Smooth muscle cell (in vitro differentiated cells): ENCODE results near the gene BCAR1. TPM values are rescaled to one million over a fixed set of nuclear protein-coding genes. Genes with fewer than 3 reads are reported as not detected.

Experiments
- DNase-seq: peaks from one replicate; lab custom pipeline; 2025; ENCODE audit not compliant: unreplicated experiment; lab: John Stamatoyannopoulos, UW
- H2AFZ ChIP-seq: fragments of 200-600 bp; sonication (generic); 2 replicates; pipeline ENCODE4 v1.6.0; 2016; ENCODE audit warnings: antibody characterized with exemption, low read depth, mild to moderate bottlenecking
- H3F3A ChIP-seq: fragments of 200-600 bp; sonication (generic); 2 replicates; pipeline ENCODE4 v1.6.0; 2017; ENCODE audit warnings: antibody characterized with exemption, low read depth
- H3K27ac ChIP-seq: fragments of 200-600 bp; sonication (generic); 2 replicates; pipeline ENCODE4 v1.5.1; 2016; ENCODE audit warnings: low read depth, mild to moderate bottlenecking
- H3K27me3 ChIP-seq: fragments of 200-600 bp; sonication (generic); 2 replicates; pipeline ENCODE4 v1.6.1; 2016; ENCODE audit warnings: low read depth, mild to moderate bottlenecking
- H3K36me3 ChIP-seq: fragments of 200-600 bp; sonication (generic); 2 replicates; pipeline ENCODE4 v1.5.1; 2016; ENCODE audit warnings: low read depth
- H3K4me1 ChIP-seq: fragments of 200-600 bp; sonication (generic); 2 replicates; pipeline ENCODE4 v1.5.1; 2016; ENCODE audit warnings: low read depth
- H3K4me2 ChIP-seq: fragments of 200-600 bp; sonication (generic); 2 replicates; pipeline ENCODE4 v1.6.0; 2016; ENCODE audit warnings: mild to moderate bottlenecking
- H3K4me3 ChIP-seq: fragments of 200-600 bp; sonication (generic); 2 replicates; pipeline ENCODE4 v1.5.1; 2016; ENCODE audit warnings: mild to moderate bottlenecking
- H3K79me2 ChIP-seq: fragments of 200-600 bp; sonication (generic); 2 replicates; pipeline ENCODE4 v1.6.0; 2016; ENCODE audit warnings: low read depth, mild to moderate bottlenecking
- H3K9ac ChIP-seq: fragments of 200-600 bp; sonication (generic); 2 replicates; pipeline ENCODE4 v1.6.0; 2016; ENCODE audit warnings: low read depth
- H3K9me3 ChIP-seq: fragments of 200-600 bp; sonication (generic); replicated peaks from 2 replicates; pipeline ENCODE4 v1.5.1; 2016; ENCODE audit warnings: low read depth
- H4K20me1 ChIP-seq: fragments of 200-600 bp; sonication (generic); 2 replicates; pipeline ENCODE4 v1.6.0; 2016; ENCODE audit warnings: low read depth
- CTCF ChIP-seq: fragments of 200-600 bp; sonication (generic); IDR thresholded peaks from 2 replicates; pipeline ENCODE4 v1.5.1; 2017; ENCODE audit warnings: borderline replicate concordance, mild to moderate bottlenecking, antibody characterized with exemption; ENCODE audit not compliant: insufficient read depth, poor library complexity, severe bottlenecking
- WGBS: methylation state at CpG from one replicate; pipeline ENCODE4 v1.1.7; 2016; ENCODE audit warnings: low lambda C conversion rate; 5-methylcytosine and 5-hydroxymethylcytosine counted together
- polyA plus RNA-seq: library from polyadenylated mRNA; unstranded; fragments of >200 nt; fragmentation: Nextera tagmentation; extraction: Ambion mirVana; gene quantifications from 2 replicates; pipeline ENCODE4 v1.2.1, GENCODE V29; 2016
- total RNA-seq: library from RNA; depleted of rRNA; stranded (reverse); fragments of >200 nt; gene quantifications from 2 replicates; pipeline ENCODE4 v1.2.3, GENCODE V29; 2014

BCAR1 gene
- total and polyA plus RNA-seq, 2 experiments from 2014 or later = 49.4 to 117 TPM

DNA sequence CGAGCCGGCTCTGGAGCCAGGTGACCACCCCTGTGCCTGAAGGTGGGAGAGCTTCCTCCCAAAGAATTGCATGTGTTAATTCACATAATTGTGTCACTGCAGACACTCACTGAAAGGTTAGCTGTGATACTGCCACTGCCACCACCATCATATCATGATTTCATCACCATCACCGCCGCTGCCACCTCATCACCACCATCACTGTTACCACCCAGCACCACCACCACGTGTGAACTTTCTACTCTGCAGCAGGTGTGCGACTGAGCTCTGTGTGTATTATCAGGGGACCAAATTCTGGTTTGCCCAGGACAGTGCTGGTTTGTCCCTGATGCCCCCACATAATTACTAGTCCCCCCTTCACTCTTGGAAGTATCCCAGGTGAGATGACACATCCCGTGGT lies 15.2 kb downstream of the BCAR1 start:
- Histone ChIP-seq H3K4me2 (no peak overlapping the region), H2AFZ (no peak overlapping the region), H3F3A (peaks cover 8% of the 10 kb centered on the region), H3K27me3 (no peaks in the 10 kb centered on the region), H3K27ac (peak overlapping the region; percentile 93), H3K79me2 (peaks cover 91% of the 10 kb centered on the region), H3K4me1 (peaks cover 17% of the 10 kb centered on the region), H3K4me3 (no peak overlapping the region), H3K36me3 (peaks cover 9% of the 10 kb centered on the region), H4K20me1 (peaks cover 97% of the 10 kb centered on the region), H3K9ac (no peak overlapping the region), H3K9me3 (no peaks in the 10 kb centered on the region)
- TF ChIP-seq CTCF = no peak
- 80% methylated on average over 7 of the region's 7 CpGs for WGBS
- no peak for DNase-seq

- Histone ChIP-seq H3K9me3 (no peaks in the 10 kb centered on the region), H3K36me3 (peaks cover 9% of the 10 kb centered on the region), H3K4me1 (peaks cover 17% of the 10 kb centered on the region), H3K9ac (no peak overlapping the region), H2AFZ (no peak overlapping the region), H3K4me3 (no peak overlapping the region), H3K79me2 (peaks cover 87% of the 10 kb centered on the region), H4K20me1 (peaks cover 99% of the 10 kb centered on the region), H3K4me2 (no peak overlapping the region), H3K27me3 (no peaks in the 10 kb centered on the region), H3F3A (peaks cover 10% of the 10 kb centered on the region), H3K27ac (no peak overlapping the region)
- DNase-seq = no peak
- no peak for TF ChIP-seq CTCF
- 93% methylated on average over 27 of the region's 34 CpGs for WGBS
Measured at GRCh38 chr16:75235721-75236193, 15.7 kb downstream of the BCAR1 start.

- WGBS = 90% methylated on average over 42 of the region's 48 CpGs
- H3K27ac ChIP-seq = peak overlapping the region; percentile 43
- no peaks in the 10 kb centered on the region for H3K9me3 ChIP-seq
- peaks cover 17% of the 10 kb centered on the region for H3K4me1 ChIP-seq
- no peaks in the 10 kb centered on the region for H3K27me3 ChIP-seq
- H4K20me1 ChIP-seq = peaks cover 99% of the 10 kb centered on the region
- peaks cover 14% of the 10 kb centered on the region for H3F3A ChIP-seq
- no peak overlapping the region for H3K4me2 ChIP-seq
- H3K9ac ChIP-seq = no peak overlapping the region
- no peak for TF ChIP-seq CTCF
- H3K4me3 ChIP-seq = no peak overlapping the region
- H3K36me3 ChIP-seq = peaks cover 9% of the 10 kb centered on the region
- H2AFZ ChIP-seq = no peak overlapping the region
- peaks cover 81% of the 10 kb centered on the region for H3K79me2 ChIP-seq
- no peak for DNase-seq
Measured at GRCh38 chr16:75234856-75235696, 16.3 kb downstream of the BCAR1 start.

DNA sequence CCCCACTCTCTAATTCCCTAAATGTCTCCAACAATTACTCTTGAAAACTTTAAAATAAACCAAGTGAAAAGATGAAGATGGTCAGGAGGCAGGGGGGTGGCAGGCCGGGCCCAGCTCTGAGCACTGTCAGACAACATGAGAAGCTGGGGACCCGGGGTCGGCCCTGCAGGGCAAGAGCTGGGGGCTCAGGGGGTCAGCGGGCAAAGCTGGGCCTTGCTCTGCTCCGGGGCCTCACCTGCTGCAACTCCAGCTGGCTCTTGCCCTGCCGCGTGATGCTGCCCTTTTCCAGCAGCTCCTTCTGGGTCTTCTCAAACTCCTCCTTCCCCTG lies 17.8 kb downstream of the BCAR1 start:
- no peak overlapping the region for H3K27ac ChIP-seq
- no peak for TF ChIP-seq CTCF
- H4K20me1 ChIP-seq = peaks cover 99% of the 10 kb centered on the region
- H3K27me3 ChIP-seq = no peaks in the 10 kb centered on the region
- H3F3A ChIP-seq = peaks cover 10% of the 10 kb centered on the region
- no peak for DNase-seq
- WGBS = 73% methylated on average over 5 of the region's 7 CpGs
- H3K36me3 ChIP-seq = peaks cover 9% of the 10 kb centered on the region
- peaks cover 66% of the 10 kb centered on the region for H3K79me2 ChIP-seq
- no peak overlapping the region for H2AFZ ChIP-seq
- no peaks in the 10 kb centered on the region for H3K9me3 ChIP-seq
- H3K4me3 ChIP-seq = no peak overlapping the region
- no peak overlapping the region for H3K4me2 ChIP-seq
- H3K9ac ChIP-seq = no peak overlapping the region
- peaks cover 8% of the 10 kb centered on the region for H3K4me1 ChIP-seq
